ENCODE data around the gene IVL.

GRCh38 chr1:152954436-152954835, 46.1 kb downstream of the IVL start:
- TF ChIP-seq CTCF (IDR thresholded peaks at IDR 0.05; ENCODE audit: poor library complexity) (no peak), EZH2 (IDR thresholded peaks at IDR 0.05; ENCODE audit: borderline replicate concordance) (no peak)

Measured in hepatocyte (in vitro differentiated cells).